ENCODE measurements around the gene IRF8. TPM values are rescaled to one million over a fixed set of nuclear protein-coding genes. Genes with fewer than 3 reads are reported as not detected.

The IRF8 gene
- total RNA-seq, 1 donor from 2014 or later: 2.2 TPM

GRCh38 chr16:85915125-85915845 is 16.3 kb downstream of the IRF8 start:
- no peaks in the 10 kb centered on the region for H3K27me3 ChIP-seq (ENCODE audit: control insufficient read depth, insufficient read depth, low read length)
- no peak for TF ChIP-seq CTCF (IDR thresholded peaks at IDR 0.05; ENCODE audit: insufficient read depth, low read length, poor library complexity, severe bottlenecking)
- H3K36me3 ChIP-seq (ENCODE audit: control insufficient read depth, insufficient read depth, low read length): no peaks in the 10 kb centered on the region
- H3K4me3 ChIP-seq (ENCODE audit: low read depth, low read length): no peak overlapping the region
- no peak for DNase-seq (ENCODE audit: low read depth)

GRCh38 chr16:85916141-85916890 is 17.4 kb downstream of the IRF8 start:
- no peak overlapping the region for H3K4me3 ChIP-seq (ENCODE audit: low read depth, low read length)
- H3K27me3 ChIP-seq (ENCODE audit: control insufficient read depth, insufficient read depth, low read length): no peaks in the 10 kb centered on the region
- H3K36me3 ChIP-seq (ENCODE audit: control insufficient read depth, insufficient read depth, low read length): no peaks in the 10 kb centered on the region
- no peak for TF ChIP-seq CTCF (IDR thresholded peaks at IDR 0.05; ENCODE audit: insufficient read depth, low read length, poor library complexity, severe bottlenecking)
- DNase-seq (ENCODE audit: low read depth): no peak

DNA sequence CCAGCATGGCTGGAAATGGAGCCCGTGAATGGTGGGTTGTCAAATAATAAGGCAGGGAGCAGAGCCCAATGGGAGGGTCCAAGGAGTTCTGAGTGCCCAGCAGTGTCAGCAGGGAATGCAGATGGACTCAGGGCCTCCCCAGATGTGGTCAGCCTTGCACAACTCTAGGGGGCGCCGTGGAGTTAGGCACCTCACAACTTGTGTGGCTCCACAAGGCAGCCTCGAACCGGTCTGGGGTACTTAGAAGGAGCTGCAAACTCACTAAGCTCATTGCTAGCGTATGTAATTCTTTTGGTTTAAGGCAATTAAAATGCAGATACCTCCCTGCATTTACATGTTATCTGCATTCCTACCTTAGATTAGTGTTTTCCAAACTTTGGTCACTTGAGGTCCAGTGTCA is 18.1 kb downstream of the IRF8 start:
- no peak overlapping the region for H3K4me3 ChIP-seq (ENCODE audit: low read depth, low read length)

GRCh38 chr16:85917959-85918358 is 19.0 kb downstream of the IRF8 start:
- no peak for TF ChIP-seq CTCF (IDR thresholded peaks at IDR 0.05; ENCODE audit: insufficient read depth, low read length, poor library complexity, severe bottlenecking)
- no peak overlapping the region for H3K4me3 ChIP-seq (ENCODE audit: low read depth, low read length)
- DNase-seq (ENCODE audit: low read depth): no peak
- H3K27me3 ChIP-seq (ENCODE audit: control insufficient read depth, insufficient read depth, low read length): no peaks in the 10 kb centered on the region
- no peaks in the 10 kb centered on the region for H3K36me3 ChIP-seq (ENCODE audit: control insufficient read depth, insufficient read depth, low read length)

More for the DNA sequence above, 18.1 kb downstream of the IRF8 start:
- DNase-seq (ENCODE audit: low read depth): no peak
- Histone ChIP-seq H3K27me3 (ENCODE audit: control insufficient read depth, insufficient read depth, low read length) (no peaks in the 10 kb centered on the region), H3K36me3 (ENCODE audit: control insufficient read depth, insufficient read depth, low read length) (no peaks in the 10 kb centered on the region)
- no peak for TF ChIP-seq CTCF (IDR thresholded peaks at IDR 0.05; ENCODE audit: insufficient read depth, low read length, poor library complexity, severe bottlenecking)

GRCh38 chr16:85918436-85918835 is 19.5 kb downstream of the IRF8 start:
- Histone ChIP-seq H3K36me3 (ENCODE audit: control insufficient read depth, insufficient read depth, low read length) (no peaks in the 10 kb centered on the region), H3K27me3 (ENCODE audit: control insufficient read depth, insufficient read depth, low read length) (no peaks in the 10 kb centered on the region), H3K4me3 (ENCODE audit: low read depth, low read length) (no peak overlapping the region)
- TF ChIP-seq CTCF (IDR thresholded peaks at IDR 0.05; ENCODE audit: insufficient read depth, low read length, poor library complexity, severe bottlenecking): no peak
- no peak for DNase-seq (ENCODE audit: low read depth)
